ENCODE measurements around the gene GNE.
"Not testable (repeated sequence)": the region's sequence is repeated elsewhere in the genome, so short reads cannot be mapped to it uniquely, and the experiment has no call there.

- not testable (repeated sequence) for TF ChIP-seq CTCF (IDR thresholded peaks at IDR 0.05 in 4 of 5, conservative IDR thresholded peaks at IDR 0.05 in 1 of 5); POLR2A (IDR thresholded peaks at IDR 0.05)
Measured at GRCh38 chr9:36304366-36304765, 46.1 kb upstream of the GNE start.
